Cardiac septum (tissue), 1 donor: ENCODE data around the gene CRELD2. TPM values are rescaled to one million over a fixed set of nuclear protein-coding genes. Genes with fewer than 3 reads are reported as not detected.

ENCODE experiments used
- DNase-seq: peaks from one replicate; pipeline ENCODE4 v3.0.0-alpha.2; 2020; ENCODE audit warnings: low spot score
- intact Hi-C: fragments of 100-400 bp; cut with DNase I; formaldehyde crosslinking; loops from one replicate; pipeline ENCODE4 v1.14.0; 2022
- total RNA-seq: library from RNA; stranded (reverse); fragmentation: NEBNext Ultra II Directional; extraction: Animal tissue kit (Norgen Biotek cat#: 25700); gene quantifications from one replicate; pipeline ENCODE4 v1.2.1, GENCODE V29; 2021
- donor health status: DM: no; HTN: no; CAD: no.

Gene CRELD2
- total RNA-seq, 1 donor from 2014 or later: 32.9 TPM

GRCh38 chr22:49909476-49910205 is 8.8 kb upstream of the CRELD2 start:
- no peak for DNase-seq

GRCh38 chr22:49910229-49911155 is 7.9 kb upstream of the CRELD2 start:
- no peak for DNase-seq
- intact Hi-C loops: no loop called here

More at GRCh38 chr22:49909476-49910205, 8.8 kb upstream of the CRELD2 start:
- intact Hi-C loops: no loop called here

- intact Hi-C loops: no loop called here
- DNase-seq: no peak
Observed at GRCh38 chr22:49911881-49912625, 6.4 kb upstream of the CRELD2 start.

- intact Hi-C loops: no loop called here
- DNase-seq: no peak
Observed at GRCh38 chr22:49913026-49913425, 5.4 kb upstream of the CRELD2 start.

GRCh38 chr22:49913446-49913845 is 5.0 kb upstream of the CRELD2 start:
- intact Hi-C loops: no loop called here
- DNase-seq: no peak

GRCh38 chr22:49914256-49914655 is 4.2 kb upstream of the CRELD2 start:
- intact Hi-C loops: no loop called here
- no peak for DNase-seq

GRCh38 chr22:49915610-49916009 is 2.8 kb upstream of the CRELD2 start:
- intact Hi-C loops: loop anchor here (5.0 kb wide), 1 partner anchor 148 kb away; no protein-coding TSS in a partner anchor
- DNase-seq: no peak

GRCh38 chr22:49916831-49917230 is 1.6 kb upstream of the CRELD2 start:
- intact Hi-C loops: loop anchor here (5.0 kb wide), 1 partner anchor 150 kb away; no protein-coding TSS in a partner anchor
- DNase-seq: no peak

- intact Hi-C loops: loop anchor here (2.0 to 5.0 kb wide), 2 partner anchors 66 to 152 kb away; partner anchors contain the start of gene ZBED4
- DNase-seq: no peak
Observed at GRCh38 chr22:49918911-49919881, 762 bp downstream of the CRELD2 start.

GRCh38 chr22:49920859-49921258 is 2.4 kb downstream of the CRELD2 start:
- intact Hi-C loops: no loop called here
- no peak for DNase-seq

- intact Hi-C loops: no loop called here
- no peak for DNase-seq
Observed at GRCh38 chr22:49921508-49922278, 3.3 kb downstream of the CRELD2 start.

GRCh38 chr22:49922484-49922883 is 4.0 kb downstream of the CRELD2 start:
- intact Hi-C loops: no loop called here
- DNase-seq: no peak

- DNase-seq: no peak
- intact Hi-C loops: no loop called here
Observed at GRCh38 chr22:49922926-49923325, 4.5 kb downstream of the CRELD2 start.

GRCh38 chr22:49923445-49923844 is 5.0 kb downstream of the CRELD2 start:
- intact Hi-C loops: no loop called here
- no peak for DNase-seq

GRCh38 chr22:49924113-49924833 is 5.8 kb downstream of the CRELD2 start:
- intact Hi-C loops: no loop called here
- DNase-seq: no peak

GRCh38 chr22:49925525-49926128 is 7.2 kb downstream of the CRELD2 start:
- DNase-seq: no peak
- intact Hi-C loops: no loop called here

- intact Hi-C loops: no loop called here
- DNase-seq: no peak
Observed at GRCh38 chr22:49926916-49927315, 8.5 kb downstream of the CRELD2 start.
